A673 (cell line): ENCODE data around the gene C4B. TPM values are rescaled to one million over a fixed set of nuclear protein-coding genes. Genes with fewer than 3 reads are reported as not detected.
A peak's percentile ranks its signal among the peaks of the same experiment; 100 is the strongest.

ENCODE experiments used
- BruUV-seq: library from RNA; stranded (reverse); fragments of 400-500 nt; replicated peaks from 2 replicates; lab custom pipeline; 2021; lab: Mats Ljungman, UMichigan
- CTCF ChIA-PET: fragments of 300-600 bp; sonication (Branson Sonifier 250); formaldehyde crosslinking; loops from one replicate; lab custom pipeline; 2022; ENCODE audit warnings: antibody characterized with exemption; lab: Charles Lee
- POLR2A ChIA-PET: fragments of 300-600 bp; sonication (Branson Sonifier 250); formaldehyde crosslinking; loops from one replicate; lab custom pipeline; 2022; ENCODE audit warnings: antibody characterized with exemption; ENCODE audit not compliant: low non-redundant PET; lab: Charles Lee
- DNase-seq: peaks from one replicate; pipeline ENCODE4 v3.0.0-alpha.2; 2015; ENCODE audit warnings: low spot score
- H3K27ac ChIP-seq: fragments of 200-600 bp; sonication (generic); 2 replicates; pipeline ENCODE4 v1.5.1; 2016; ENCODE audit warnings: mixed run types, low read depth, mild to moderate bottlenecking, mixed read lengths, antibody characterized with exemption, low read length; ENCODE audit not compliant: poor library complexity, severe bottlenecking
- H3K27me3 ChIP-seq: fragments of 200-600 bp; sonication (generic); replicated peaks from 2 replicates; pipeline ENCODE4 v1.6.1; 2017; ENCODE audit warnings: mixed run types, low read depth, mild to moderate bottlenecking, mixed read lengths, antibody characterized with exemption, low read length; ENCODE audit not compliant: insufficient read depth, poor library complexity
- H3K36me3 ChIP-seq: fragments of 200-600 bp; sonication (generic); 2 replicates; pipeline ENCODE4 v1.6.1; 2016; ENCODE audit warnings: mixed run types, mild to moderate bottlenecking, mixed read lengths, antibody characterized with exemption, low read length; ENCODE audit not compliant: insufficient read depth, poor library complexity, severe bottlenecking
- H3K4me1 ChIP-seq: fragments of 200-600 bp; sonication (generic); 2 replicates; pipeline ENCODE4 v1.6.1; 2017; ENCODE audit warnings: mixed run types, mild to moderate bottlenecking, mixed read lengths, antibody characterized with exemption, low read length; ENCODE audit not compliant: insufficient read depth, poor library complexity, severe bottlenecking
- H3K4me3 ChIP-seq: fragments of 200-600 bp; sonication (generic); 2 replicates; pipeline ENCODE4 v1.5.1; 2016; ENCODE audit warnings: low read depth, mixed run types, mild to moderate bottlenecking, mixed read lengths, low read length; ENCODE audit not compliant: poor library complexity, severe bottlenecking
- H3K9me3 ChIP-seq: fragments of 200-600 bp; sonication (generic); 2 replicates; pipeline ENCODE4 v1.6.1; 2016; ENCODE audit warnings: mixed run types, low read depth, mild to moderate bottlenecking, mixed read lengths, antibody characterized with exemption, low read length; ENCODE audit not compliant: poor library complexity, severe bottlenecking
- CTCF ChIP-seq: fragments of 300-800, 200-600 bp; sonication (generic); conservative IDR thresholded peaks from 2 replicates; pipeline ENCODE4 v1.5.1; 2017; ENCODE audit warnings: low read depth, mild to moderate bottlenecking, antibody characterized with exemption, low read length, moderate library complexity, mixed read lengths
- EZH2 ChIP-seq: fragments of 200-600 bp; sonication (generic); IDR thresholded peaks from 2 replicates; pipeline ENCODE4 v1.6.1; 2017; ENCODE audit warnings: borderline replicate concordance, low read depth, mild to moderate bottlenecking, mixed read lengths, antibody characterized with exemption, low read length; ENCODE audit not compliant: poor library complexity, severe bottlenecking
- intact Hi-C: fragments of 100-400 bp; cut with micrococcal nuclease; formaldehyde crosslinking; loops from one replicate; pipeline ENCODE4 v1.10.0; 2022; ENCODE audit not compliant: unreplicated experiment
- total RNA-seq: library from RNA; stranded (reverse); gene quantifications from 2 replicates; pipeline ENCODE4 v1.2.3, GENCODE V29; 2021

The C4B gene
- total RNA-seq, 1 experiment from 2014 or later = 2.2 TPM

- H3K27ac ChIP-seq = no peak overlapping the region
- H3K36me3 ChIP-seq = no peaks in the 10 kb centered on the region
- no TSS peak for BruUV-seq
- intact Hi-C loops = no loop called here
- H3K4me1 ChIP-seq = no peaks in the 10 kb centered on the region
- no peaks in the 10 kb centered on the region for H3K9me3 ChIP-seq
- TF ChIP-seq CTCF (no peak), EZH2 (no peak)
- H3K4me3 ChIP-seq = no peak overlapping the region
- no peak for DNase-seq
- ChIA-PET CTCF (no interaction called here), POLR2A (no interaction called here)
- no peaks in the 10 kb centered on the region for H3K27me3 ChIP-seq
Measured at GRCh38 chr6:32079566-32080290, 65.1 kb downstream of the C4B start.

GRCh38 chr6:32081168-32081990 lies 66.8 kb downstream of the C4B start:
- Histone ChIP-seq H3K27me3 (no peaks in the 10 kb centered on the region), H3K9me3 (no peaks in the 10 kb centered on the region), H3K4me1 (no peaks in the 10 kb centered on the region), H3K27ac (no peak overlapping the region), H3K36me3 (no peaks in the 10 kb centered on the region), H3K4me3 (no peak overlapping the region)
- BruUV-seq = no TSS peak
- intact Hi-C loops = no loop called here
- peak; percentile 19 for DNase-seq
- POLR2A ChIA-PET = no interaction called here
- TF ChIP-seq EZH2 (no peak), CTCF (no peak)
- CTCF ChIA-PET = no interaction called here

- no peaks in the 10 kb centered on the region for H3K4me1 ChIP-seq
- H3K9me3 ChIP-seq = no peaks in the 10 kb centered on the region
- no peaks in the 10 kb centered on the region for H3K36me3 ChIP-seq
- TF ChIP-seq CTCF (no peak), EZH2 (no peak)
- ChIA-PET POLR2A (no interaction called here), CTCF (no interaction called here)
- H3K27me3 ChIP-seq = peaks cover 7% of the 10 kb centered on the region
- BruUV-seq = no TSS peak
- H3K4me3 ChIP-seq = no peak overlapping the region
- H3K27ac ChIP-seq = no peak overlapping the region
- no peak for DNase-seq
- intact Hi-C loops = no loop called here
Measured at GRCh38 chr6:32082478-32082877, 67.9 kb downstream of the C4B start.
